SK-N-SH (cell line): Measurements from ENCODE around the gene KDM1A.
"Not testable (repeated sequence)": the region's sequence is repeated elsewhere in the genome, so short reads cannot be mapped to it uniquely, and the experiment has no call there.

Experiments
- CHD2 ChIP-seq: fragments of 150-350 bp; IDR thresholded peaks from 2 replicates; pipeline ENCODE4 v1.6.1; 2018; ENCODE audit warnings: low read length; ENCODE audit not compliant: partially characterized antibody
- MEF2A ChIP-seq: IDR thresholded peaks from 2 replicates; pipeline ENCODE4 v1.4.0; 2012; ENCODE audit warnings: low read depth, borderline replicate concordance
- RXRA ChIP-seq: IDR thresholded peaks from 2 replicates; pipeline ENCODE4 v1.4.0; 2012; ENCODE audit warnings: low read depth, mild to moderate bottlenecking, borderline replicate concordance
- TAF1 ChIP-seq: IDR thresholded peaks from 2 replicates; pipeline ENCODE4 v1.6.1; 2012; ENCODE audit warnings: low read depth, mild to moderate bottlenecking, low read length, moderate library complexity, borderline replicate concordance
- YY1 ChIP-seq: IDR thresholded peaks from 2 replicates; pipeline ENCODE4 v1.4.0; 2012; ENCODE audit warnings: low read depth, mild to moderate bottlenecking
- TF ChIP-seq, protein P1 (sequence below): fragments of 200-600 bp; sonication (generic); IDR thresholded peaks from 2 replicates; pipeline ENCODE4 v1.6.1; 2017; ENCODE audit warnings: antibody characterized with exemption, mild to moderate bottlenecking, moderate library complexity
- TF ChIP-seq, protein P2 (sequence below): IDR thresholded peaks from 2 replicates; pipeline ENCODE4 v1.4.0; 2012; ENCODE audit warnings: low read depth
- TF ChIP-seq, protein P3 (sequence below): fragments of 150-350 bp; IDR thresholded peaks from 2 replicates; pipeline ENCODE4 v1.6.1; 2017; ENCODE audit warnings: antibody characterized with exemption, low read length, low read depth, borderline replicate concordance

DNA sequence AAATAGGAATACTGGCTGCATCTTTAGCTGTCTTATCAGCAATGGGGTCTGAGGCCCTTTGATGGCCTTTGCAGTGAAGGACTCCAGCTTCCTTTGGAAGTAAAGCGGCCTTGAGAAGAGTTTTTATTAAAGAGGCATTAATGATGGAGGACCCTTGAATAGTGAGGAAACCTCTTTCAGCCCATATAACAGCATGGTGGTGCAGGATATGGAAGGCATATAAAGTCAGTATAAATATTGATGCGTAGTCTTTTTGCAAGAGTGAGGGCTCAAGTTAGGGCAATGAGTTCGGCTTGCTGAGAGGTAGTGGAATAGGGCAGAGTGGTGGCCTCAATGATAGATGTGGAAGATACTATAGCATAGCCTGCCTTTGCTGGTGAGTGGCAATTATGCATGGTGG is 19.1 kb upstream of the KDM1A start:
- not testable (repeated sequence) for TF ChIP-seq RXRA, CHD2, MEF2A, YY1, TAF1
- TF ChIP-seq, protein P1, sequence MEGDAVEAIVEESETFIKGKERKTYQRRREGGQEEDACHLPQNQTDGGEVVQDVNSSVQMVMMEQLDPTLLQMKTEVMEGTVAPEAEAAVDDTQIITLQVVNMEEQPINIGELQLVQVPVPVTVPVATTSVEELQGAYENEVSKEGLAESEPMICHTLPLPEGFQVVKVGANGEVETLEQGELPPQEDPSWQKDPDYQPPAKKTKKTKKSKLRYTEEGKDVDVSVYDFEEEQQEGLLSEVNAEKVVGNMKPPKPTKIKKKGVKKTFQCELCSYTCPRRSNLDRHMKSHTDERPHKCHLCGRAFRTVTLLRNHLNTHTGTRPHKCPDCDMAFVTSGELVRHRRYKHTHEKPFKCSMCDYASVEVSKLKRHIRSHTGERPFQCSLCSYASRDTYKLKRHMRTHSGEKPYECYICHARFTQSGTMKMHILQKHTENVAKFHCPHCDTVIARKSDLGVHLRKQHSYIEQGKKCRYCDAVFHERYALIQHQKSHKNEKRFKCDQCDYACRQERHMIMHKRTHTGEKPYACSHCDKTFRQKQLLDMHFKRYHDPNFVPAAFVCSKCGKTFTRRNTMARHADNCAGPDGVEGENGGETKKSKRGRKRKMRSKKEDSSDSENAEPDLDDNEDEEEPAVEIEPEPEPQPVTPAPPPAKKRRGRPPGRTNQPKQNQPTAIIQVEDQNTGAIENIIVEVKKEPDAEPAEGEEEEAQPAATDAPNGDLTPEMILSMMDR = not testable (repeated sequence)
- TF ChIP-seq, protein P2, sequence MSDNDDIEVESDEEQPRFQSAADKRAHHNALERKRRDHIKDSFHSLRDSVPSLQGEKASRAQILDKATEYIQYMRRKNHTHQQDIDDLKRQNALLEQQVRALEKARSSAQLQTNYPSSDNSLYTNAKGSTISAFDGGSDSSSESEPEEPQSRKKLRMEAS = not testable (repeated sequence)
- TF ChIP-seq, protein P3, sequence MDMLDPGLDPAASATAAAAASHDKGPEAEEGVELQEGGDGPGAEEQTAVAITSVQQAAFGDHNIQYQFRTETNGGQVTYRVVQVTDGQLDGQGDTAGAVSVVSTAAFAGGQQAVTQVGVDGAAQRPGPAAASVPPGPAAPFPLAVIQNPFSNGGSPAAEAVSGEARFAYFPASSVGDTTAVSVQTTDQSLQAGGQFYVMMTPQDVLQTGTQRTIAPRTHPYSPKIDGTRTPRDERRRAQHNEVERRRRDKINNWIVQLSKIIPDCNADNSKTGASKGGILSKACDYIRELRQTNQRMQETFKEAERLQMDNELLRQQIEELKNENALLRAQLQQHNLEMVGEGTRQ = not testable (repeated sequence)
